ENCODE results near the gene ISYNA1. TPM values are rescaled to one million over a fixed set of nuclear protein-coding genes. Genes with fewer than 3 reads are reported as not detected.

Gene ISYNA1
- total and polyA plus RNA-seq, 2 donors (not counting 1 experiment from before 2014, with no cell fraction given) = 22.6 to 28.3 TPM

GRCh38 chr19:18399008-18399407, 38.9 kb downstream of the ISYNA1 start:
- Mint-ChIP-seq H3K27me3 (no peaks in the 10 kb centered on the region), H3K9me3 (ENCODE audit: insufficient read depth) (no peaks in the 10 kb centered on the region), H3K27ac (no peak overlapping the region), H3K4me1 (peaks cover 54% of the 10 kb centered on the region), H3K4me3 (no peak overlapping the region)
- H3K4me3 ChIP-seq (ENCODE audit: control extremely low read depth in 1 of 5, extremely low read depth in 1 of 5, insufficient read depth in 1 of 5, low read depth in 2 of 5, low read length in 4 of 5) = no peak overlapping the region
- TF ChIP-seq, protein P1, sequence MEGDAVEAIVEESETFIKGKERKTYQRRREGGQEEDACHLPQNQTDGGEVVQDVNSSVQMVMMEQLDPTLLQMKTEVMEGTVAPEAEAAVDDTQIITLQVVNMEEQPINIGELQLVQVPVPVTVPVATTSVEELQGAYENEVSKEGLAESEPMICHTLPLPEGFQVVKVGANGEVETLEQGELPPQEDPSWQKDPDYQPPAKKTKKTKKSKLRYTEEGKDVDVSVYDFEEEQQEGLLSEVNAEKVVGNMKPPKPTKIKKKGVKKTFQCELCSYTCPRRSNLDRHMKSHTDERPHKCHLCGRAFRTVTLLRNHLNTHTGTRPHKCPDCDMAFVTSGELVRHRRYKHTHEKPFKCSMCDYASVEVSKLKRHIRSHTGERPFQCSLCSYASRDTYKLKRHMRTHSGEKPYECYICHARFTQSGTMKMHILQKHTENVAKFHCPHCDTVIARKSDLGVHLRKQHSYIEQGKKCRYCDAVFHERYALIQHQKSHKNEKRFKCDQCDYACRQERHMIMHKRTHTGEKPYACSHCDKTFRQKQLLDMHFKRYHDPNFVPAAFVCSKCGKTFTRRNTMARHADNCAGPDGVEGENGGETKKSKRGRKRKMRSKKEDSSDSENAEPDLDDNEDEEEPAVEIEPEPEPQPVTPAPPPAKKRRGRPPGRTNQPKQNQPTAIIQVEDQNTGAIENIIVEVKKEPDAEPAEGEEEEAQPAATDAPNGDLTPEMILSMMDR (IDR thresholded peaks at IDR 0.05) = no peak
- TF ChIP-seq EZH2 (IDR thresholded peaks at IDR 0.05; ENCODE audit: borderline replicate concordance, insufficient read depth, low read depth, low read length, poor library complexity, severe bottlenecking) = no peak
- POLR2A ChIA-PET = interaction anchor here (0.6 kb wide), 1 partner anchor 571 kb away, joined by 6 read pairs; no protein-coding TSS in a partner anchor
- ATAC-seq (ENCODE audit: low read depth) (no peak), DNase-seq (no peak)
- H3K9ac ChIP-seq (ENCODE audit: low read length) = no peak overlapping the region
- H3K4me2 ChIP-seq (replicated peaks; ENCODE audit: low read depth, low read length, poor library complexity, severe bottlenecking) = no peak overlapping the region
- H3K27ac ChIP-seq (ENCODE audit: low read length in 2 of 2) = no peak overlapping the region
- peaks cover 0 to 5% (median 0%) of the 10 kb centered on the region in 3 donors for H3K9me3 ChIP-seq (ENCODE audit: control extremely low read depth in 1 of 3, control insufficient read depth in 2 of 3, insufficient read depth in 1 of 3, low read length in 2 of 3)
- H3K79me2 ChIP-seq (ENCODE audit: control insufficient read depth, insufficient read depth, low read length) = peaks cover 8% of the 10 kb centered on the region
- no peaks in the 10 kb centered on the region for H4K20me1 ChIP-seq (ENCODE audit: control insufficient read depth, insufficient read depth, low read length, poor library complexity, severe bottlenecking)
- H3K4me1 ChIP-seq (ENCODE audit: control insufficient read depth in 2 of 2, insufficient read depth in 2 of 2, low read length in 2 of 2) = peaks cover 33 to 41% of the 10 kb centered on the region in 2 donors
- CTCF ChIA-PET = interaction anchor here (2.2 to 12.4 kb wide), 2 partner anchors 10 to 12 kb away, joined by 8 to 112 read pairs; no protein-coding TSS in a partner anchor
- intact Hi-C loops (cut with micrococcal nuclease) = no loop called here
- H2AFZ ChIP-seq (ENCODE audit: insufficient read depth, low read depth, low read length, poor library complexity, severe bottlenecking) = no peak overlapping the region
- H3K36me3 ChIP-seq (replicated peaks in 1 of 2; ENCODE audit: control extremely low read depth in 1 of 2, control insufficient read depth in 1 of 2, extremely low read depth in 1 of 2, insufficient read depth in 2 of 2, low read length in 1 of 2) = no peaks in the 10 kb centered on the region
- H3K27me3 ChIP-seq (replicated peaks in 1 of 4; ENCODE audit: control extremely low read depth in 1 of 4, control insufficient read depth in 3 of 4, insufficient read depth in 4 of 4, low read length in 3 of 4) = peaks cover 0 to 2% (median 0%) of the 10 kb centered on the region in 4 experiments
- WGBS (ENCODE audit: insufficient coverage) = 65% methylated on average over 5 of the region's 6 CpGs
